HG03064 (cell line): Measurements from ENCODE around the gene CNOT4.
"Not testable (repeated sequence)": the region's sequence is repeated elsewhere in the genome, so short reads cannot be mapped to it uniquely, and the experiment has no call there.

Experiments
- ATAC-seq: cut with Tn5 transposase; IDR thresholded peaks from one replicate; pipeline ENCODE4 v1.9.1; 2021; ENCODE audit warnings: low read depth; ENCODE audit not compliant: unreplicated experiment

The CNOT4 gene

GRCh38 chr7:135370656-135371055 is 139.2 kb downstream of the CNOT4 start:
- no peak for ATAC-seq

- ATAC-seq: no peak
Measured at GRCh38 chr7:135369405-135369804, 140.5 kb downstream of the CNOT4 start.

GRCh38 chr7:135368416-135369186 is 141.3 kb downstream of the CNOT4 start:
- no peak for ATAC-seq

- no peak for ATAC-seq
Measured at GRCh38 chr7:135366843-135367508, 142.9 kb downstream of the CNOT4 start.

GRCh38 chr7:135365721-135366120 is 144.2 kb downstream of the CNOT4 start:
- ATAC-seq: no peak

- no peak for ATAC-seq
Measured at GRCh38 chr7:135364206-135364605, 145.7 kb downstream of the CNOT4 start.

- no peak for ATAC-seq
Measured at GRCh38 chr7:135362871-135363270, 147.0 kb downstream of the CNOT4 start.

GRCh38 chr7:135361788-135362187 is 148.1 kb downstream of the CNOT4 start:
- ATAC-seq: no peak

- no peak for ATAC-seq
Measured at GRCh38 chr7:135359615-135360014, 150.3 kb downstream of the CNOT4 start.

- no peak for ATAC-seq
Measured at GRCh38 chr7:135355377-135356048, 154.4 kb downstream of the CNOT4 start.

- ATAC-seq: no peak
Measured at GRCh38 chr7:135353832-135354231, 156.1 kb downstream of the CNOT4 start.

GRCh38 chr7:135352285-135352684 is 157.6 kb downstream of the CNOT4 start:
- no peak for ATAC-seq

- ATAC-seq: not testable (repeated sequence)
Measured at GRCh38 chr7:135351070-135351469, 158.8 kb downstream of the CNOT4 start.

- no peak for ATAC-seq
Measured at GRCh38 chr7:135349746-135350145, 160.2 kb downstream of the CNOT4 start.

GRCh38 chr7:135348493-135348892 is 161.4 kb downstream of the CNOT4 start:
- no peak for ATAC-seq

GRCh38 chr7:135343361-135343760 is 166.5 kb downstream of the CNOT4 start:
- ATAC-seq: no peak

GRCh38 chr7:135342887-135343286 is 167.0 kb downstream of the CNOT4 start:
- no peak for ATAC-seq

- no peak for ATAC-seq
Measured at GRCh38 chr7:135341049-135341448, 168.9 kb downstream of the CNOT4 start.

GRCh38 chr7:135337977-135338550 is 171.8 kb downstream of the CNOT4 start:
- ATAC-seq: no peak

- ATAC-seq: no peak
Measured at GRCh38 chr7:135337506-135337905, 172.4 kb downstream of the CNOT4 start.

GRCh38 chr7:135335628-135336139 is 174.2 kb downstream of the CNOT4 start:
- no peak for ATAC-seq
